Panc1 (cell line): ENCODE data around the gene KLF6. TPM values are rescaled to one million over a fixed set of nuclear protein-coding genes. Genes with fewer than 3 reads are reported as not detected.

Source experiments
- ATAC-seq: fragments of 200-7000 bp; cut with Tn5 transposase; 2 replicates; pipeline ENCODE4 v1.9.1; 2020; ENCODE audit warnings: mild to moderate bottlenecking, moderate library complexity
- BruUV-seq: library from RNA; stranded (reverse); fragments of 400-500 nt; replicated peaks from 2 replicates; lab custom pipeline; 2021; lab: Mats Ljungman, UMichigan
- CTCF ChIA-PET: fragments of 300-600 bp; sonication (Branson Sonifier 250); formaldehyde crosslinking; loops from one replicate; lab custom pipeline; 2022; ENCODE audit warnings: antibody characterized with exemption; lab: Charles Lee
- POLR2A ChIA-PET: fragments of 300-600 bp; sonication (Branson Sonifier 250); formaldehyde crosslinking; loops from one replicate; lab custom pipeline; 2022; ENCODE audit warnings: antibody characterized with exemption; lab: Charles Lee
- DNase-seq: peaks from one replicate; pipeline ENCODE4 v3.0.0-alpha.2; 2010; ENCODE audit warnings: low read depth, low spot score
- H3K27ac ChIP-seq: 2 replicates; pipeline ENCODE4 v1.5.1; 2011; ENCODE audit warnings: mild to moderate bottlenecking, low read length, inconsistent platforms
- H3K27me3 ChIP-seq: fragments of 200-500 bp; sonication (Bioruptor generic); 2 replicates; pipeline ENCODE4 v1.6.0; 2014; ENCODE audit warnings: low read length, inconsistent platforms; ENCODE audit not compliant: control insufficient read depth, insufficient read depth
- H3K36me3 ChIP-seq: fragments of 200-500 bp; sonication (Bioruptor generic); 2 replicates; pipeline ENCODE4 v1.5.1; 2014; ENCODE audit warnings: inconsistent platforms, mild to moderate bottlenecking, low read length, moderate library complexity; ENCODE audit not compliant: control insufficient read depth, insufficient read depth
- H3K4me1 ChIP-seq: 2 replicates; pipeline ENCODE4 v1.5.1; 2011; ENCODE audit warnings: inconsistent platforms, mild to moderate bottlenecking, low read length, moderate library complexity; ENCODE audit not compliant: control insufficient read depth, insufficient read depth
- H3K4me3 ChIP-seq, 2 experiments: 2 replicates each; pipeline ENCODE4 v1.5.1; 2011 to 2012; ENCODE audit warnings: low read depth in 2 of 2, low read length in 2 of 2, mild to moderate bottlenecking in 2 of 2, inconsistent platforms in 1 of 2, moderate library complexity in 1 of 2
- H3K9me3 ChIP-seq: fragments of 200-500 bp; sonication (Bioruptor generic); 2 replicates; pipeline ENCODE4 v1.5.1; 2014; ENCODE audit warnings: low read depth, mild to moderate bottlenecking, inconsistent platforms, low read length, moderate library complexity; ENCODE audit not compliant: control insufficient read depth, insufficient read depth
- POLR2AphosphoS5 ChIP-seq: IDR thresholded peaks from 2 replicates; pipeline ENCODE4 v1.6.1; 2012; ENCODE audit warnings: mild to moderate bottlenecking, low read depth, low read length, moderate library complexity
- SIN3A ChIP-seq: IDR thresholded peaks from 2 replicates; pipeline ENCODE4 v1.6.1; 2012; ENCODE audit warnings: low read depth, mild to moderate bottlenecking, low read length, moderate library complexity, borderline replicate concordance; ENCODE audit not compliant: insufficient read depth
- TCF7L2 ChIP-seq: IDR thresholded peaks from 2 replicates; pipeline ENCODE4 v1.6.1; 2011; ENCODE audit warnings: mild to moderate bottlenecking, low read depth, low read length, inconsistent platforms
- in situ Hi-C: cut with HindIII; loops from 2 replicates; pipeline ENCODE4 v1.10.0; 2016; ENCODE audit warnings: low sequenced_read_pairs, low pct_unique_long_range_greater_than_20kb
- intact Hi-C: fragments of 100-400 bp; cut with micrococcal nuclease; formaldehyde crosslinking; loops from one replicate; pipeline ENCODE4 v1.10.0; 2022; ENCODE audit not compliant: unreplicated experiment
- total RNA-seq: library from RNA; stranded (reverse); gene quantifications from one replicate; pipeline ENCODE4 v1.2.1, GENCODE V29; 2021; ENCODE audit not compliant: unreplicated experiment
- TF ChIP-seq, protein P1 (sequence below), 2 experiments: IDR thresholded peaks; 2 replicates each; pipeline ENCODE4 v1.6.1; 2011 to 2012; ENCODE audit warnings: low read depth in 2 of 2, control low read depth in 1 of 2, low read length in 1 of 2, mild to moderate bottlenecking in 1 of 2, moderate library complexity in 1 of 2; ENCODE audit not compliant: insufficient read depth in 1 of 2
- TF ChIP-seq, protein P2 (sequence below): fragments of 450-650 bp; IDR thresholded peaks from 2 replicates; pipeline ENCODE4 v1.5.1; 2017; ENCODE audit warnings: mild to moderate bottlenecking

Gene KLF6
- total RNA-seq, 1 experiment from 2014 or later = 177 TPM

DNA sequence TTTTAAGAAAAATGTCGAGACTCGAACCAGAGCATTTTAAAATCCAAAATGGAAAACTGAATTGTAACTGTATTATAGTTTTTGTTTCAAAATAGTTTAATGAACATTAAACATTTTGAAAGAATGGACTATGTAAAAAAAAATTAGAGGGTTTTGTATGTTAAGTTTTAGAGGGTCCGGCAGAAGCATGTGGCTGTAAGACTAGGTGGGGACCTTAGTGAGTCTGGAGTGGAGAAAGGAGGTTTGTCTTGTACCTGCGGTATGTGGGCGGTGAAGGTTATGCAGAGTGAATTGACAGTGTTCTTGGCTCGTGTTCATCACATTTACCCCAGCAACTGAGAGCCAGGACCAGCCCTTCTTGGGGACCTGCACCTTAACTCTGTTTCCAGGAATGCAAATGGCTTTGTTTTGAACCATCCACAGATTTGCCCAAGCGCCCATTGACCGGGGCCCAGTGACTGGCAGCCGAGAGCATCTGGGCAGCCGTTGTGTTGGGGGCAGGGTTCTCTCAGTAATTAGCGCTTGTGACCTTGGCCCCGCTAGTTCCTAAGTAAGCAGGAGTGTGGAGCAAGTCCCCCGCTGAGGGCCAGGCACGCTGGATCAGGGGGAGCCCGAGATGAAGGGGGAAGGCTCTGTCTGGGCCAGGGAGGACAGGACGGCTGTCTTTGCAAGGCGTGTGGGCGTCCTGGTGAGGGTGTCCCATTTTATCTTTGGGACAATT lies 1.4 kb upstream of the KLF6 start:
- POLR2A ChIA-PET = interaction anchor here (0.6 to 2.2 kb wide), 2 partner anchors 21 to 119 kb away, joined by 5 to 8 read pairs; no protein-coding TSS in a partner anchor
- Histone ChIP-seq H3K27ac (peak overlapping the region; percentile 98), H3K4me1 (peaks cover 10% of the 10 kb centered on the region), H3K4me3 (peak overlapping the region; percentile 52 to 65), H3K27me3 (no peaks in the 10 kb centered on the region), H3K36me3 (peaks cover 13% of the 10 kb centered on the region), H3K9me3 (no peaks in the 10 kb centered on the region; the same call in 1 of the 2 replicates)
- TF ChIP-seq SIN3A (0 out of 2 replicates have a peak, but pooled peaks have one; percentile 49), TCF7L2 (peak; percentile 78), POLR2AphosphoS5 (peak; percentile 89; the same call in 1 of the 2 replicates)
- TF ChIP-seq, protein P1, sequence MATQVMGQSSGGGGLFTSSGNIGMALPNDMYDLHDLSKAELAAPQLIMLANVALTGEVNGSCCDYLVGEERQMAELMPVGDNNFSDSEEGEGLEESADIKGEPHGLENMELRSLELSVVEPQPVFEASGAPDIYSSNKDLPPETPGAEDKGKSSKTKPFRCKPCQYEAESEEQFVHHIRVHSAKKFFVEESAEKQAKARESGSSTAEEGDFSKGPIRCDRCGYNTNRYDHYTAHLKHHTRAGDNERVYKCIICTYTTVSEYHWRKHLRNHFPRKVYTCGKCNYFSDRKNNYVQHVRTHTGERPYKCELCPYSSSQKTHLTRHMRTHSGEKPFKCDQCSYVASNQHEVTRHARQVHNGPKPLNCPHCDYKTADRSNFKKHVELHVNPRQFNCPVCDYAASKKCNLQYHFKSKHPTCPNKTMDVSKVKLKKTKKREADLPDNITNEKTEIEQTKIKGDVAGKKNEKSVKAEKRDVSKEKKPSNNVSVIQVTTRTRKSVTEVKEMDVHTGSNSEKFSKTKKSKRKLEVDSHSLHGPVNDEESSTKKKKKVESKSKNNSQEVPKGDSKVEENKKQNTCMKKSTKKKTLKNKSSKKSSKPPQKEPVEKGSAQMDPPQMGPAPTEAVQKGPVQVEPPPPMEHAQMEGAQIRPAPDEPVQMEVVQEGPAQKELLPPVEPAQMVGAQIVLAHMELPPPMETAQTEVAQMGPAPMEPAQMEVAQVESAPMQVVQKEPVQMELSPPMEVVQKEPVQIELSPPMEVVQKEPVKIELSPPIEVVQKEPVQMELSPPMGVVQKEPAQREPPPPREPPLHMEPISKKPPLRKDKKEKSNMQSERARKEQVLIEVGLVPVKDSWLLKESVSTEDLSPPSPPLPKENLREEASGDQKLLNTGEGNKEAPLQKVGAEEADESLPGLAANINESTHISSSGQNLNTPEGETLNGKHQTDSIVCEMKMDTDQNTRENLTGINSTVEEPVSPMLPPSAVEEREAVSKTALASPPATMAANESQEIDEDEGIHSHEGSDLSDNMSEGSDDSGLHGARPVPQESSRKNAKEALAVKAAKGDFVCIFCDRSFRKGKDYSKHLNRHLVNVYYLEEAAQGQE (IDR thresholded peaks at IDR 0.05; ENCODE audit: insufficient read depth in 1 of 2, low read depth in 2 of 2, low read length in 1 of 2) = no peak
- TF ChIP-seq, protein P2, sequence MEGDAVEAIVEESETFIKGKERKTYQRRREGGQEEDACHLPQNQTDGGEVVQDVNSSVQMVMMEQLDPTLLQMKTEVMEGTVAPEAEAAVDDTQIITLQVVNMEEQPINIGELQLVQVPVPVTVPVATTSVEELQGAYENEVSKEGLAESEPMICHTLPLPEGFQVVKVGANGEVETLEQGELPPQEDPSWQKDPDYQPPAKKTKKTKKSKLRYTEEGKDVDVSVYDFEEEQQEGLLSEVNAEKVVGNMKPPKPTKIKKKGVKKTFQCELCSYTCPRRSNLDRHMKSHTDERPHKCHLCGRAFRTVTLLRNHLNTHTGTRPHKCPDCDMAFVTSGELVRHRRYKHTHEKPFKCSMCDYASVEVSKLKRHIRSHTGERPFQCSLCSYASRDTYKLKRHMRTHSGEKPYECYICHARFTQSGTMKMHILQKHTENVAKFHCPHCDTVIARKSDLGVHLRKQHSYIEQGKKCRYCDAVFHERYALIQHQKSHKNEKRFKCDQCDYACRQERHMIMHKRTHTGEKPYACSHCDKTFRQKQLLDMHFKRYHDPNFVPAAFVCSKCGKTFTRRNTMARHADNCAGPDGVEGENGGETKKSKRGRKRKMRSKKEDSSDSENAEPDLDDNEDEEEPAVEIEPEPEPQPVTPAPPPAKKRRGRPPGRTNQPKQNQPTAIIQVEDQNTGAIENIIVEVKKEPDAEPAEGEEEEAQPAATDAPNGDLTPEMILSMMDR = no peak
- intact Hi-C loops (loop anchor here (2.0 to 10.0 kb wide), 3 partner anchors 18 to 568 kb away; no protein-coding TSS in a partner anchor), in situ Hi-C loops (no loop called here)
- BruUV-seq = TSS peak; percentile 98
- CTCF ChIA-PET = no interaction called here
- ATAC-seq = peak; percentile 62
- DNase-seq = peak; percentile 88

DNA sequence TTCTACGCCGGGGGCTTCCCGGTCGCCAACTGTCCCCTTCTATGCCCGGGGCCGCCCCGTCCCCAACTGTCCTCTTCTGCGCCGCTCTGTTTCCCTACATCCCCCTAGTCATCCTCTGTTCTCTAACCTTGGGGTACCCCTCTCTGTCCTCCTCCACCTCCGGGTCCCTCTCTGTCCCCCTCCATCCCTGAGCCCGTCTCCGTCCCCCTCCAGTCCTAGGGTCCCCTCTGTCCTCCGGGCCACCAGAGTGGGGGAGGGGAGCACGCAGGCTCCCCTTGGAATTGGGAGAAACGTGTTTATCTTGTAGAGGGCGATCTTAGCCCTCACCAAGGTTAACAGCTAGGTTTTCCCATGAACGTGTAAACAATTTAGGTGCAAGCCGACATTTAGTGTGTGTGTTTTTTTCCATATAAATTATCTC lies 852 bp upstream of the KLF6 start:
- intact Hi-C loops (loop anchor here (2.0 to 10.0 kb wide), 3 partner anchors 19 to 569 kb away; no protein-coding TSS in a partner anchor), in situ Hi-C loops (no loop called here)
- ATAC-seq = peak; percentile 2
- Histone ChIP-seq H3K27ac (peak overlapping the region; percentile 98), H3K4me1 (peaks cover 10% of the 10 kb centered on the region), H3K27me3 (no peaks in the 10 kb centered on the region), H3K36me3 (peaks cover 17% of the 10 kb centered on the region), H3K9me3 (no peaks in the 10 kb centered on the region; the same call in 1 of the 2 replicates), H3K4me3 (peak overlapping the region; percentile 52 to 65)
- TF ChIP-seq POLR2AphosphoS5 = no peak; the same call in 1 of the 2 replicates
- TF ChIP-seq SIN3A = peak; percentile 58; the same call in 1 of the 2 replicates
- ChIA-PET POLR2A (interaction anchor here (0.6 to 2.2 kb wide), 10 partner anchors 11 to 985 kb away, joined by 3 to 9 read pairs (median 4); no protein-coding TSS in a partner anchor), CTCF (no interaction called here)
- DNase-seq = no peak
- BruUV-seq = no TSS peak
